ENCODE data around the gene ASB3.
"Not testable (repeated sequence)": the region's sequence is repeated elsewhere in the genome, so short reads cannot be mapped to it uniquely, and the experiment has no call there.

The ASB3 gene

GRCh38 chr2:53787614-53788289, 999 bp upstream of the ASB3 start:
- in situ Hi-C loops (cut with MboI; ENCODE audit: low sequenced_read_pairs) = no loop called here

GRCh38 chr2:53786352-53786704, 425 bp downstream of the ASB3 start:
- in situ Hi-C loops (cut with MboI; ENCODE audit: low sequenced_read_pairs) = no loop called here

- in situ Hi-C loops (cut with MboI; ENCODE audit: low sequenced_read_pairs) = no loop called here
Observed at GRCh38 chr2:53785366-53785765, 1.4 kb downstream of the ASB3 start.

GRCh38 chr2:53784436-53784835, 2.3 kb downstream of the ASB3 start:
- in situ Hi-C loops (cut with MboI; ENCODE audit: low sequenced_read_pairs) = no loop called here

- in situ Hi-C loops (cut with MboI; ENCODE audit: low sequenced_read_pairs) = no loop called here
Observed at GRCh38 chr2:53782676-53783075, 4.1 kb downstream of the ASB3 start.

GRCh38 chr2:53780056-53780455, 6.7 kb downstream of the ASB3 start:
- in situ Hi-C loops (cut with MboI; ENCODE audit: low sequenced_read_pairs) = no loop called here

GRCh38 chr2:53778536-53779162, 8.1 kb downstream of the ASB3 start:
- in situ Hi-C loops (cut with MboI; ENCODE audit: low sequenced_read_pairs) = no loop called here

GRCh38 chr2:53777134-53777533, 9.6 kb downstream of the ASB3 start:
- in situ Hi-C loops (cut with MboI; ENCODE audit: low sequenced_read_pairs) = no loop called here

GRCh38 chr2:53770264-53770663, 16.5 kb downstream of the ASB3 start:
- in situ Hi-C loops (cut with MboI; ENCODE audit: low sequenced_read_pairs) = no loop called here

GRCh38 chr2:53769318-53769945, 17.3 kb downstream of the ASB3 start:
- in situ Hi-C loops (cut with MboI; ENCODE audit: low sequenced_read_pairs) = no loop called here

- in situ Hi-C loops (cut with MboI; ENCODE audit: low sequenced_read_pairs) = no loop called here
Observed at GRCh38 chr2:53768242-53768542, 18.6 kb downstream of the ASB3 start.

- in situ Hi-C loops (cut with MboI; ENCODE audit: low sequenced_read_pairs) = no loop called here
Observed at GRCh38 chr2:53767405-53768241, 19.1 kb downstream of the ASB3 start, which contains the start of gene CHAC2. TSS of gene CHAC2 (plus strand) at chr2:53767804. CDS start at chr2:53767887, 83 bp downstream.

GRCh38 chr2:53765767-53766166, 21.0 kb downstream of the ASB3 start:
- in situ Hi-C loops (cut with MboI; ENCODE audit: low sequenced_read_pairs) = no loop called here

GRCh38 chr2:53757206-53757605, 29.5 kb downstream of the ASB3 start:
- in situ Hi-C loops (cut with MboI; ENCODE audit: low sequenced_read_pairs) = not testable (repeated sequence)

GRCh38 chr2:53756644-53757043, 30.1 kb downstream of the ASB3 start:
- in situ Hi-C loops (cut with MboI; ENCODE audit: low sequenced_read_pairs) = no loop called here

GRCh38 chr2:53755121-53755520, 31.6 kb downstream of the ASB3 start:
- in situ Hi-C loops (cut with MboI; ENCODE audit: low sequenced_read_pairs) = no loop called here

GRCh38 chr2:53753041-53753440, 33.7 kb downstream of the ASB3 start:
- in situ Hi-C loops (cut with MboI; ENCODE audit: low sequenced_read_pairs) = no loop called here

GRCh38 chr2:53752385-53752784, 34.4 kb downstream of the ASB3 start:
- in situ Hi-C loops (cut with MboI; ENCODE audit: low sequenced_read_pairs) = no loop called here

GRCh38 chr2:53751728-53752127, 35.0 kb downstream of the ASB3 start:
- in situ Hi-C loops (cut with MboI; ENCODE audit: low sequenced_read_pairs) = no loop called here

GRCh38 chr2:53750041-53750768, 36.5 kb downstream of the ASB3 start:
- in situ Hi-C loops (cut with MboI; ENCODE audit: low sequenced_read_pairs) = no loop called here

Data from HL-60/S4 (cell line).